WERI-Rb-1 (cell line): ENCODE results near the gene WIPF3.

Source experiments
- DNase-seq: peaks from one replicate; pipeline ENCODE4 v3.0.0-alpha.2; 2020
- H3K27ac ChIP-seq: fragments of 250-450 bp; sonication (Bioruptor Pico); 2 replicates; pipeline ENCODE4 v1.5.1; 2020; ENCODE audit warnings: mild to moderate bottlenecking, moderate library complexity
- H3K27me3 ChIP-seq: fragments of 250-450 bp; sonication (Bioruptor Pico); 2 replicates; pipeline ENCODE4 v1.5.1; 2021; ENCODE audit warnings: mild to moderate bottlenecking, low read depth, moderate library complexity; ENCODE audit not compliant: insufficient read depth, severe bottlenecking
- H3K36me3 ChIP-seq: fragments of 250-450 bp; sonication (Bioruptor Pico); 2 replicates; pipeline ENCODE4 v1.5.1; 2020; ENCODE audit warnings: mild to moderate bottlenecking, moderate library complexity
- H3K4me3 ChIP-seq: 2 replicates; pipeline ENCODE4 v1.5.1; 2011; ENCODE audit warnings: low read depth, mild to moderate bottlenecking, control low read depth, low read length
- H3K9me3 ChIP-seq: fragments of 250-450 bp; sonication (Bioruptor Pico); 2 replicates; pipeline ENCODE4 v1.5.1; 2021; ENCODE audit warnings: mild to moderate bottlenecking, moderate library complexity; ENCODE audit not compliant: severe bottlenecking
- CTCF ChIP-seq: IDR thresholded peaks from 2 replicates; pipeline ENCODE4 v1.5.1; 2011; ENCODE audit warnings: low read depth, mild to moderate bottlenecking, control low read depth, inconsistent platforms, low read length

The WIPF3 gene

GRCh38 chr7:29835718-29836117, 29.4 kb downstream of the WIPF3 start:
- H3K9me3 ChIP-seq: peaks cover 3% of the 10 kb centered on the region
- TF ChIP-seq CTCF: no peak
- no peaks in the 10 kb centered on the region for H3K27me3 ChIP-seq
- no peak overlapping the region for H3K27ac ChIP-seq
- no peak overlapping the region for H3K4me3 ChIP-seq
- DNase-seq: no peak
- no peaks in the 10 kb centered on the region for H3K36me3 ChIP-seq

GRCh38 chr7:29839302-29839701, 33.0 kb downstream of the WIPF3 start:
- H3K36me3 ChIP-seq: no peaks in the 10 kb centered on the region
- H3K27ac ChIP-seq: no peak overlapping the region
- H3K27me3 ChIP-seq: no peaks in the 10 kb centered on the region
- no peaks in the 10 kb centered on the region for H3K9me3 ChIP-seq
- no peak overlapping the region for H3K4me3 ChIP-seq
- no peak for DNase-seq
- no peak for TF ChIP-seq CTCF

GRCh38 chr7:29839921-29840320, 33.6 kb downstream of the WIPF3 start:
- Histone ChIP-seq H3K27ac (no peak overlapping the region), H3K36me3 (no peaks in the 10 kb centered on the region), H3K27me3 (no peaks in the 10 kb centered on the region), H3K9me3 (no peaks in the 10 kb centered on the region), H3K4me3 (no peak overlapping the region)
- no peak for DNase-seq
- no peak for TF ChIP-seq CTCF

GRCh38 chr7:29840701-29841100, 34.4 kb downstream of the WIPF3 start:
- no peaks in the 10 kb centered on the region for H3K27me3 ChIP-seq
- H3K27ac ChIP-seq: no peak overlapping the region
- H3K9me3 ChIP-seq: no peaks in the 10 kb centered on the region
- DNase-seq: no peak
- TF ChIP-seq CTCF: no peak
- H3K36me3 ChIP-seq: no peaks in the 10 kb centered on the region
- H3K4me3 ChIP-seq: no peak overlapping the region

GRCh38 chr7:29841926-29842701, 35.8 kb downstream of the WIPF3 start:
- Histone ChIP-seq H3K9me3 (no peaks in the 10 kb centered on the region), H3K27ac (no peak overlapping the region), H3K36me3 (no peaks in the 10 kb centered on the region), H3K27me3 (no peaks in the 10 kb centered on the region), H3K4me3 (peak overlapping the region; percentile 22)
- peak; percentile 28 for DNase-seq
- no peak for TF ChIP-seq CTCF

GRCh38 chr7:29843093-29843492, 36.8 kb downstream of the WIPF3 start:
- DNase-seq: peak; percentile 37
- TF ChIP-seq CTCF: no peak
- H3K4me3 ChIP-seq: no peak overlapping the region

More at GRCh38 chr7:29843093-29843492, 36.8 kb downstream of the WIPF3 start:
- Histone ChIP-seq H3K9me3 (no peaks in the 10 kb centered on the region), H3K27me3 (no peaks in the 10 kb centered on the region), H3K27ac (no peak overlapping the region), H3K36me3 (no peaks in the 10 kb centered on the region)
